H1 (cell line): ENCODE measurements around the gene MAOB. TPM values are rescaled to one million over a fixed set of nuclear protein-coding genes. Genes with fewer than 3 reads are reported as not detected.

Experiments used
- CHD1 ChIP-seq: IDR thresholded peaks from 2 replicates; pipeline ENCODE4 v1.6.1; 2012; ENCODE audit warnings: low read depth, low read length, improper control_type of control experiment
- RNF2 ChIP-seq: fragments of 200-900, 300-1000 bp; sonication (generic); IDR thresholded peaks from 2 replicates; pipeline ENCODE4 v1.7.1; 2016; ENCODE audit warnings: borderline replicate concordance, low read depth, mild to moderate bottlenecking, antibody characterized with exemption, low read length; ENCODE audit not compliant: poor library complexity, severe bottlenecking; ENCODE audit errors: missing control alignments
- polyA plus RNA-seq, 7 experiments: library from polyadenylated mRNA; depleted of rRNA in 3 of 7; stranded (reverse) in 5 of 7; unstranded in 2 of 7; fragments of >200 nt in 5 of 7; fragments of 200-250 nt in 2 of 7; gene quantifications; 1 replicate in 5 of 7; 2 replicates in 1 of 7; 4 replicates in 1 of 7; pipeline versions ENCODE4 v1.2.1 to v1.2.3, GENCODE V29; 2011 to 2013; ENCODE audit warnings: missing spikeins in 2 of 7, mixed read lengths in 2 of 7
- total RNA-seq: library from RNA; stranded (reverse); fragmentation: NEBNext Ultra II Directional; extraction: Animal tissue kit (Norgen Biotek cat#: 25700); gene quantifications from 2 replicates; pipeline ENCODE4 v1.2.1, GENCODE V29; 2021
- TF ChIP-seq, protein P1 (sequence below), 3 experiments: IDR thresholded peaks; 1 replicate in 2 of 3; 2 replicates in 1 of 3; pipeline versions ENCODE4 v1.5.1 to v1.6.1; 2011; ENCODE audit warnings: low read length in 3 of 3, mild to moderate bottlenecking in 3 of 3, inconsistent platforms in 2 of 3, low read depth in 1 of 3, moderate library complexity in 1 of 3; ENCODE audit not compliant: insufficient read depth in 1 of 3; ENCODE audit errors: control extremely low read depth in 1 of 3

MAOB gene
- total and polyA plus RNA-seq, 2 of the 8 experiments (the other 6 are each of a cell fraction or from before 2014, with no cell fraction given): 0.73 to 1.1 TPM

DNA sequence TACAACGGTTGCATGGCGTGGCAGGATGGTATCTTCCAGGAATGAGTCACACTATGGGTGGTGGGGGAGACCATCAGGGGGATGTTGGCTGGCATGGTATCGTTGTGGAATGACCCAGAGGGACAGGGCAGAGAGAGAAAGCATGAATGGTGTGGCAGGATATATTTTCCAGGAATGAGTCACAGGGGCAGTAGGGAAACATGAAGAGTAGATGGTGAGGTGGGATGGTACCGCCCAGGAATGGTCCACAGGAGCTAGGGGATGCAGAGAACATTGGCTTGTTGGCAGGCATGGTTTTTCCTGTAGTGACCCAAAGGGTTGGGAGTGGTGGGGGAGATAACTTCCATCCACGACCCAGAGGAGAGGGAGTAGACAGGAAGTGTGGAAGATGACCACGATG, 163.7 kb downstream of the MAOB start (continued):
- TF ChIP-seq, protein P1, sequence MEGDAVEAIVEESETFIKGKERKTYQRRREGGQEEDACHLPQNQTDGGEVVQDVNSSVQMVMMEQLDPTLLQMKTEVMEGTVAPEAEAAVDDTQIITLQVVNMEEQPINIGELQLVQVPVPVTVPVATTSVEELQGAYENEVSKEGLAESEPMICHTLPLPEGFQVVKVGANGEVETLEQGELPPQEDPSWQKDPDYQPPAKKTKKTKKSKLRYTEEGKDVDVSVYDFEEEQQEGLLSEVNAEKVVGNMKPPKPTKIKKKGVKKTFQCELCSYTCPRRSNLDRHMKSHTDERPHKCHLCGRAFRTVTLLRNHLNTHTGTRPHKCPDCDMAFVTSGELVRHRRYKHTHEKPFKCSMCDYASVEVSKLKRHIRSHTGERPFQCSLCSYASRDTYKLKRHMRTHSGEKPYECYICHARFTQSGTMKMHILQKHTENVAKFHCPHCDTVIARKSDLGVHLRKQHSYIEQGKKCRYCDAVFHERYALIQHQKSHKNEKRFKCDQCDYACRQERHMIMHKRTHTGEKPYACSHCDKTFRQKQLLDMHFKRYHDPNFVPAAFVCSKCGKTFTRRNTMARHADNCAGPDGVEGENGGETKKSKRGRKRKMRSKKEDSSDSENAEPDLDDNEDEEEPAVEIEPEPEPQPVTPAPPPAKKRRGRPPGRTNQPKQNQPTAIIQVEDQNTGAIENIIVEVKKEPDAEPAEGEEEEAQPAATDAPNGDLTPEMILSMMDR (IDR thresholded peaks at IDR 0.05; ENCODE audit: control extremely low read depth in 1 of 3, insufficient read depth in 1 of 3, low read depth in 1 of 3, low read length in 3 of 3): no peak
- no peak for TF ChIP-seq RNF2
- no peak for TF ChIP-seq CHD1
